NCI-H1048 (cell line): ENCODE data around the gene FCN3.
"Not testable (repeated sequence)": the region's sequence is repeated elsewhere in the genome, so short reads cannot be mapped to it uniquely, and the experiment has no call there.

Source experiments
- DNase-seq: peaks from one replicate; lab custom pipeline; 2025; lab: John Stamatoyannopoulos, UW

Gene FCN3

DNA sequence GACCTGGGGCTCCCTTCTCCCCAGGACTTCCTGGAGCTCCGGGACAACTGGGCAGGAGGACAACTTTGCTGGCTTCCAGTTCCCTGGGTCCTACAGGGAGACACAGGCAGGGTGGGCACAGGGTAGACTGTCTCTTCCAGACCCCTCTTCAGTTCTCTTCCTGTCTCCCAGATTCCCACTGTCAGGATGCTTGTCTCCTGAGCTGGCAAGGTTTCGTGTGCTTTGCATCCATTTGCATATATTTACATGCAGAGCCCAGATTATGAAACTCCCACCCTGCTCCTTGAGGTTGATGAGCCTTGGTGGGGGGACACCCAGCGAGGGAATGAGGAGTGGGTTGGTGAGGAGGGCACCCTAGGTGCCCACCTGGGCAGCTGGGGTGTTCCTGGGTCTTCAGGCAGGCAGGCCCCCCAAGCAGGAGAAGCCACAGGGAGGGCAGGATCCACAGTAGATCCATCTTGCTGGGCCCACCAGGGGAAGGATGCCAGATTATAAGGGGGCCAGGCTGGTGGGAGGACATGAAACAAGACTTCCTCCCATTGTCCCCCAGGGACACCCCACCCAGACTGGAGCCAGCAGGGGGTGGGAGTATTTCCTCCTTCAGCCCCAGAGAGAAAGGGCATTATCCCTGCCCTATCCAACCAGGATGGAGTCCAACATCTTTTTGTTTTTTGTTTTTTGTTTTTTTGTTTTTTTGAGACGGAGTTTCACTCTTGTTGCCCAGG lies at the start of gene FCN3:
Gene FCN3 (minus strand): TSS at position 463 of the 725 bp plus-strand sequence. CDS start 6 bp downstream, at position 457.
- DNase-seq = peak; percentile 22

DNA sequence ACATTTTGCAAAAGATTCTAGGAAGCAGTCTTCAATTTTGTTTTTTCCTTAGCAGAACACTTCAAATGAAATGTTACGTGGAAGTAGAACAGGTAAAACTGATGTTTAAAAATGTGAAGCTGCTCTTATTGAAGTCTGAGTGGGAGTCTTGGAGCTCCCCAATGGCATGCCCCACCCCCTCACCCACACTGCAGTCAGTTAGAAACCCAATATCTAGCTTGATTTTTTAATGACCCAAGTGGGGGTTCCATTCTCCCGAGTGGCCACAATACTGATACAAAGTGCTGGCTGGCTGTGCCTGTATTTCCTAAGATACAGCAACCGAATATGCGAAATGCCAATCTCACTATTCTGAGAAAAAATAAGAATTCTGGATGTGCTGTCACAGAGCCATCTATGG lies 49.1 kb upstream of the FCN3 start:
- no peak for DNase-seq

- DNase-seq = no peak
Measured at GRCh38 chr1:27418326-27419185, 43.9 kb upstream of the FCN3 start.

GRCh38 chr1:27417713-27418112 lies 43.1 kb upstream of the FCN3 start:
- no peak for DNase-seq

DNA sequence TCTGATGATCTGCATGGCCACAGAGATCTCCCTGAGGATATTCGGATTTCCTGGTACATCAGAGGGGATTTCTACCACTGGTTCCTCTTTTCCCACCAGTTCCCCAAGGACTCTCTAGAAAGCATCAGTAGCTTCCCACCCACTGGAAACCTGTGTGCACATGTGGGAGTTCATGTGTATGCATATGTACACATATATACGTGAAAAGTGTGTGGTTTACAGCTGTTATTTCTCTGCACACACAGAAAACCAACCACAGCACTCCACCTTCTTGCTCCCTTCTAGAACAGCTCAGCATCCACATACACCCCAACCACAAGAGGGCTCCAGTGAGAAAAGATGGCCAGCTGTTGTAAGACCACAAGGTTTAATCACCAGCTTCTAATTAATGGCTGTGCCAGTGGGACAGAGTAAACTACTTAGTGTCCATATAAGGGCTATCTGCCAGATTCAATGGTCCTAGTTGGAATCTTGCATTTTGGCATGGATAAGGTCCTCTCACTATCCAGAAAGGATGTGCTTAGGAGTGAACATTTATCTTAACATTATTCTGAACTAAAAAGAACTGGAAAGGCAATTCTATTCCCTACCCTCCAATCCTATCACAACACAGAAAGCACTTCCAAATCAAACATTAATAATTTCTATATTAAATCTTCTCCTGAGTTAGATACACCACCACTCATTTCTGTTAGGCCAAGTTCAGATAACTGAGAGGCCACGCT lies 41.9 kb upstream of the FCN3 start:
- DNase-seq = no peak

DNA sequence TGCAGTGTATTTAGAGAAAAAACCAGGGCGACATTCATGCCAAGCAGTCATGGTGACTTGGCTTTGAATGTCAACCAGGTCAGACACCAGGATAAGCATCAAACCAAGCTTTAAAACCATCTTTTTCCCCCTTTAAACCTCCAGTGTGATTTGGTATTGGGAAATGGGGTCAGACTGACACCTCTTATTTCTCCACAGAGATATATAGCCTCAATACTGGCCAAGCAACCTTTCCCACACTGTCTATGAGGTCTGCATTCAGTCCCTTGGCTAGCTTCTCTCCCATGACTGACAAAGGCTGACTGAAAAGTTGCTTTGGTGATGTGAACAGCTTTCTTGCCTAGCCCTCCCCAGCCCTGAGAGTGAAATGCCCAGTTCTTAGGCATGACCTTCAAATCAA lies 39.5 kb upstream of the FCN3 start:
- no peak for DNase-seq

- no peak for DNase-seq
Measured at GRCh38 chr1:27413004-27413403, 38.4 kb upstream of the FCN3 start.

GRCh38 chr1:27412502-27412901 lies 37.9 kb upstream of the FCN3 start:
- DNase-seq = no peak

DNA sequence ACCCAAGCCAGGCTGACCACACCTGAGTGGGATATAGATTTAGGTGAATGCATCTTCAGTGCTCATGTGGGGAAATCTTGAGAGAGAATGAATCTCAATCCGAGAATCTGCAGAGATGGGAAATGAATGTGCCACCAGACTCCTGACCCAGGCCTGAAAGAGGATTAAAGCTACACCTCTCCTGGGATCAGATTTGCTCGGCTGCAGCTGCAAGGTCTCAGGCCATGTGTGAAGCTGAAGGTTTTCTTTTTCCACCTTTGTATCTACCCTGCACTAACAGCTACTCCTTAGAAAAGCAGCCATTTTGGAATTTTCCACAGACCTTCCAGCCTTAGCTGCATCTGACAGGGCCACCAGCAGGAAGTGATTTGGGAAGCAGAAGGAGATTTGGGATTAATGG lies 36.1 kb upstream of the FCN3 start:
- DNase-seq = no peak

GRCh38 chr1:27409669-27410068 lies 35.0 kb upstream of the FCN3 start:
- no peak for DNase-seq

- DNase-seq = no peak
Measured at GRCh38 chr1:27408151-27408550, 33.5 kb upstream of the FCN3 start.

- DNase-seq = not testable (repeated sequence)
Measured at GRCh38 chr1:27406791-27407190, 32.2 kb upstream of the FCN3 start.

GRCh38 chr1:27406362-27406680 lies 31.7 kb upstream of the FCN3 start:
- DNase-seq = no peak

DNA sequence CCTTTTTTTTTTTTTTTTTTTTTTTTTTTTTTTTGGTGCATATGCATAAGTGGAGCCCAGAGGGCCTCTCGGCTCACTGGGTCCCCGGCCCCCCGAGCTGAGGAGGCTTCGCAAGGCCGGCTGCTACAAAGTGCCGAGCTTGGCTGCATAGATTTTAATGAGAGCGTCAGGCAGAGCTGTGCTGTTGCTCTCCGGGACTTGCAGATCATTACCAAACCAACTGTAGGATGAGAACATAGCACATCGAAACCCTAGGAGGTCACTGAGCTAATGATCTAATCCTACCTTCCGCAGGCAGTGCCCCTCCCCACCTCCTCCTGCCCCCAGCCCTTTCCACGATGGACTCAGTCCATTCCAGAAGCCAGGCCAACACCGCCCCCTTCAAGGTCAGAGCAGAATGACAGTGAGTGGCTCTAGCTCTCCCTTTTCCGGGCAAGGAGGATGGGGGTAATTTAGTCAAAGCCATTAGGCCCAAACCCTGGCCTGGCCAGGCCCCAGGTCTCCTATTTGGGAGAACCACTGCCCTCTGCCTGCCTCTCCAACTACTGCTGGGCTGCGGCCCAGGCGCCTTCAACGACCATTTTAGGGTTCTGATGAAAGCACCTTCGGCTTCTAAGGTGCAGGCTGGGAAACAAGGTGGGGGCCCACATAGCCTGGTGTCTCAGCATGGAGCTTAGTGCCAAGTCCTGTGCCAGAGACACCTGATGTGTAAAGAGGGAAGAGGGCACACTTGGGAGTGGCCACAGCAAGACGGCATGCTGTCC lies 31.2 kb upstream of the FCN3 start:
- DNase-seq = not testable (repeated sequence)

DNA sequence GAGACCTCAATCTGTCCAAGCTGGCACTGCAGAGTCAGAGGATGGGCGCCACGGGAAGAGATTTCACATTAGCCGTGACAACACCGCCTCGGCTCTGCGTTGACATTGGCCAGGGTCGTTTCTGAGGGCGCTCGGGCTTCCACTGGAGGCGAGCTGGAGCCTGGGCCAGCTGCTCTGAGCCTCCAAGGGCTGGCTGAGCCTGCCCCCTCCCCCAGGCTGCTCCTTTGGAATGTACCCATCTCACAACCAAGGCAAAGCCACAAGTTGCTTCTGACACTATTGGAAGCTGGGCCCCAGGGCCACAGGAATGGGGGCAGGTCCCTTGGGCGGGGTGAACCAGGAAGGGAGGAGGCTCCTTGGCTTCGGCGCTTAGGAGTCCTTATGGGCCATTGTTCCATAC lies 30.4 kb upstream of the FCN3 start:
- DNase-seq = no peak

DNA sequence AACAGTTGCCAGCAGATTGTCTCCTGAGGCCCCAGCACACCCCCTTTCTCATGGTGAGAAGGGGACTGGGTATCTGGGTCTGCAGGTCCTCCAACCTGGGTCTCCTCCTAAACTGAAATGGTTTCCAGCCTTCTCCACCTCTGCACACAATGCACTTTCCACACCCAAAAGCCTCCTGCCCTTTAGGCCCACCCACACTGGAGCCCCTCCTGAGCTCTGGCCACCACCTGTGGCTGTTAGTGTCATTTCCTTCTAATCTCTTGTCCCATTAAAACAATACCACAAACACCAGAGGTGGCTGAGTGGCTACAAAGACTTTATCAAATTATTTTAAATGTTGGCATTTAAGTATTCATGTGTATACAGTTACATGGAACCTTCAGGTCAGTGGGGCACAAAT lies 29.3 kb upstream of the FCN3 start:
- no peak for DNase-seq

- no peak for DNase-seq
Measured at GRCh38 chr1:27403065-27403726, 28.6 kb upstream of the FCN3 start.

GRCh38 chr1:27402349-27402754 lies 27.7 kb upstream of the FCN3 start:
- DNase-seq = no peak

DNA sequence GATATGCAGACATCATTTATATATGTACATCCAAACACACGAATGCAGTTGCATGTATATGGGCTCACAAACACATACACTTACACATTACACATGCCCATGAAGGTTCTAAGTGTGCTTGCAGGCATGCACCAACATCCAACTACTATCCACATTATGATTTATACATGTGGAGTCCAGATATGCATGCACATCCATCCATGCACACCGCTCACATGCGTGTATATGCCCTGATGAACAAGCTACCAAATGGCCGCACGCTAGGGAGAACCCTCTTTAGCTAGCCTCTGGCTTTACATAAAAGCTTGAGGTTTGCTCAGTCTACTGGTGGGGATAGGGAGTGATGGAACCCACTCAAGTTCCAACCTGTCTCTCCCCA lies 26.3 kb upstream of the FCN3 start:
- no peak for DNase-seq

GRCh38 chr1:27400082-27400962 lies 25.7 kb upstream of the FCN3 start:
- no peak for DNase-seq
